DND-41 (cell line): ENCODE results near the gene PTPRN2.

ENCODE experiments used
- ATAC-seq: fragments of 200-7000 bp; cut with Tn5 transposase; 3 replicates; pipeline ENCODE4 v1.9.1; 2021; ENCODE audit warnings: low read depth; ENCODE audit not compliant: insufficient read depth
- DNase-seq: peaks from one replicate; pipeline ENCODE4 v3.0.0-alpha.2; 2020
- H2AFZ ChIP-seq: 2 replicates; pipeline ENCODE4 v1.6.0; 2012; ENCODE audit warnings: low read depth, low read length
- H3K27ac ChIP-seq: 2 replicates; pipeline ENCODE4 v1.5.1; 2012; ENCODE audit warnings: low read length, inconsistent platforms
- H3K27me3 ChIP-seq: fragments of 200-600 bp; sonication (generic); 2 replicates; pipeline ENCODE4 v1.6.0; 2012; ENCODE audit warnings: low read length, mild to moderate bottlenecking, inconsistent platforms; ENCODE audit not compliant: insufficient read depth, poor library complexity
- H3K36me3 ChIP-seq: 2 replicates; pipeline ENCODE4 v1.5.1; 2012; ENCODE audit warnings: low read length, inconsistent platforms; ENCODE audit not compliant: insufficient read depth
- H3K4me1 ChIP-seq: 2 replicates; pipeline ENCODE4 v1.5.1; 2012; ENCODE audit warnings: mild to moderate bottlenecking, low read length; ENCODE audit not compliant: insufficient read depth
- H3K4me2 ChIP-seq: 2 replicates; pipeline ENCODE4 v1.6.0; 2012; ENCODE audit warnings: mild to moderate bottlenecking, moderate library complexity, low read length, inconsistent platforms; ENCODE audit not compliant: insufficient read depth
- H3K4me3 ChIP-seq, 2 experiments: fragments of 200-600 bp in 1 of 2; shearing (Covaris generic) in 1 of 2; 2 replicates each; pipeline ENCODE4 v1.5.1; 2012 to 2016; ENCODE audit warnings: inconsistent platforms in 2 of 2, low read length in 2 of 2, mild to moderate bottlenecking in 2 of 2, low read depth in 1 of 2, moderate library complexity in 1 of 2
- H3K79me2 ChIP-seq: 2 replicates; pipeline ENCODE4 v1.6.0; 2012; ENCODE audit warnings: low read length, inconsistent platforms; ENCODE audit not compliant: insufficient read depth
- H3K9ac ChIP-seq: 2 replicates; pipeline ENCODE4 v1.6.0; 2012; ENCODE audit warnings: low read depth, mild to moderate bottlenecking, inconsistent platforms, low read length, moderate library complexity
- H3K9me3 ChIP-seq: 2 replicates; pipeline ENCODE4 v1.5.1; 2012; ENCODE audit warnings: low read length, moderate library complexity, mild to moderate bottlenecking, inconsistent platforms; ENCODE audit not compliant: insufficient read depth, severe bottlenecking
- H4K20me1 ChIP-seq: 2 replicates; pipeline ENCODE4 v1.6.0; 2012; ENCODE audit warnings: low read length; ENCODE audit not compliant: insufficient read depth
- EZH2 ChIP-seq: IDR thresholded peaks from 3 replicates; pipeline ENCODE4 v1.6.1; 2012; ENCODE audit warnings: borderline replicate concordance, low read depth, mild to moderate bottlenecking, moderate library complexity, low read length, inconsistent platforms; ENCODE audit not compliant: severe bottlenecking
- TF ChIP-seq, protein P1 (sequence below): IDR thresholded peaks from 2 replicates; pipeline ENCODE4 v1.5.1; 2012; ENCODE audit warnings: borderline replicate concordance, low read length, moderate library complexity, mild to moderate bottlenecking; ENCODE audit not compliant: poor library complexity, severe bottlenecking; ENCODE audit errors: extremely low read depth

PTPRN2 gene

DNA sequence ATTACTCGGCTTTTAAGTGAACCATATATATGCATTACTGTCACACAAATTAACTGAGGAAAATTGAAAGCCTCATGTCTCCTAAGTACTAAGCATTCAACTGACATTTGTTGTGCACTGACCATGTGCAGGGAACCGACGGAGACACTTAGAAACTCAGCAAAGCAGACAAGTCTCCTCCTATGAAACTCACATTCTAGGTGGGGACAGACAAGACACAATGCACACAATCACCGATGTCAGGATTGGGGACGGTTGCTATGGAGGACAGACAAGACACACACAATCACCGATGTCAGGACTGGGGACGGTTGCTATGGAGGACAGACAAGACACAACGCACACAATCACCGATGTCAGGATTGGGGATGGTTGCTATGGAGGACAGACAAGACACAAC lies 134.0 kb downstream of the PTPRN2 start:
- no peak overlapping the region for H3K4me3 ChIP-seq
- H3K9me3 ChIP-seq = no peaks in the 10 kb centered on the region
- no peak overlapping the region for H3K4me2 ChIP-seq
- H4K20me1 ChIP-seq = no peaks in the 10 kb centered on the region
- no peak overlapping the region for H3K9ac ChIP-seq
- no peaks in the 10 kb centered on the region for H3K79me2 ChIP-seq
- H3K36me3 ChIP-seq = no peaks in the 10 kb centered on the region
- ATAC-seq (no peak), DNase-seq (no peak)
- no peaks in the 10 kb centered on the region for H3K27me3 ChIP-seq
- no peak for TF ChIP-seq EZH2
- TF ChIP-seq, protein P1, sequence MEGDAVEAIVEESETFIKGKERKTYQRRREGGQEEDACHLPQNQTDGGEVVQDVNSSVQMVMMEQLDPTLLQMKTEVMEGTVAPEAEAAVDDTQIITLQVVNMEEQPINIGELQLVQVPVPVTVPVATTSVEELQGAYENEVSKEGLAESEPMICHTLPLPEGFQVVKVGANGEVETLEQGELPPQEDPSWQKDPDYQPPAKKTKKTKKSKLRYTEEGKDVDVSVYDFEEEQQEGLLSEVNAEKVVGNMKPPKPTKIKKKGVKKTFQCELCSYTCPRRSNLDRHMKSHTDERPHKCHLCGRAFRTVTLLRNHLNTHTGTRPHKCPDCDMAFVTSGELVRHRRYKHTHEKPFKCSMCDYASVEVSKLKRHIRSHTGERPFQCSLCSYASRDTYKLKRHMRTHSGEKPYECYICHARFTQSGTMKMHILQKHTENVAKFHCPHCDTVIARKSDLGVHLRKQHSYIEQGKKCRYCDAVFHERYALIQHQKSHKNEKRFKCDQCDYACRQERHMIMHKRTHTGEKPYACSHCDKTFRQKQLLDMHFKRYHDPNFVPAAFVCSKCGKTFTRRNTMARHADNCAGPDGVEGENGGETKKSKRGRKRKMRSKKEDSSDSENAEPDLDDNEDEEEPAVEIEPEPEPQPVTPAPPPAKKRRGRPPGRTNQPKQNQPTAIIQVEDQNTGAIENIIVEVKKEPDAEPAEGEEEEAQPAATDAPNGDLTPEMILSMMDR = no peak
- no peak overlapping the region for H3K27ac ChIP-seq
- H3K4me1 ChIP-seq = no peaks in the 10 kb centered on the region
- H2AFZ ChIP-seq = no peak overlapping the region

DNA sequence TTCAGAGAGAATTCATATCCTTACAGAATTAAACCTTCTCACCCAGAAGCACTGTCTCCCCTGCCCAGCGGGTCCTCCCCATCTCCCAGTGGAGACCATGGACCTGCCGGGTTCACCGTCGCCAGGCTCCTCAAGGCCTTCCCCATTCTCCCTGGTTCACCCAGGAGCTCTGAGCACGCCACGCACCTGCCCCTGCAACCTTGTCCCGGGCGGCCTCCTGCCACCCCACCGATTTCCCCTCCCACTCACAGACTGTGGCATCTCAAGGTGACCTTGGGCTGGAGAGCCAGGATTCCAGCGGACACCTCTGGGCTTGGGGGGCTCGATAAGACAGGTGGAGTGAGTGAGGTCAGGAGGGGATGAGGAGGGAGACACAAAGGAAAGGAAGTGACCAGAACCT lies 135.3 kb downstream of the PTPRN2 start:
- H3K27me3 ChIP-seq = no peaks in the 10 kb centered on the region
- ATAC-seq = no peak

DNA sequence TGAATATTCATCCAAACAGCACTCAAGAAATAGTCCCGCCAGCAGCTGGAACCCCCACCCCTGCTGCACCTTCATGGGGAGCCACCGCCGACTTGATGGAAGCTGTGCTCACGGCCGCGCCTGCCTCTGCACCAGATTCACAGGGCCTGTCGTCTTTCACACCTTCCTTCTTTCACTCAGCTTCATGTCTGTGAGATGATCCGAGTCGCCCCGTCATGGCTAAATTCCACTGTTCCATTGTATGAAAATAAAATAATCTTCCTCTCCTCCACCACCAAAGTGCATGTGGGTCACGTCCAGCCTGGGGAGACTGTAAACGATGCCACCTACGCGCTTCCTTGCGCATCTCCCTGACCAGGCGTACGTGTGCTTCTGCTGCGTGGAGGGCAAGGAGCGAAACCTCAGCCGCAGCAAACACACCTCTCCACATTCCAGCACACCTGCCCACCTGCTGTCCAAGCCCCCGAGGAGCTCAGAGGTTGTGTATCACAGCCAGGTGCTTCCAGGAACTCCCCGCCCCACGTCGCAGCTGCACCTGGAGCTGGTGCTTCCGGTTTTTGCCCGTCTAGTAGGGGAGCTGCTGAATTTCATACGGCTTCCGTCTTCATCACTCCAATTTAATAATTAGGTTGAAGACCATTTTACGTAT lies 137.0 kb downstream of the PTPRN2 start:
- Histone ChIP-seq H3K79me2 (no peaks in the 10 kb centered on the region), H2AFZ (no peak overlapping the region), H3K36me3 (no peaks in the 10 kb centered on the region), H3K4me1 (no peaks in the 10 kb centered on the region), H4K20me1 (peaks cover under 1% of the 10 kb centered on the region; the same call in 1 of the 2 replicates), H3K4me3 (no peak overlapping the region), H3K4me2 (no peak overlapping the region), H3K9ac (no peak overlapping the region), H3K9me3 (no peaks in the 10 kb centered on the region), H3K27ac (no peak overlapping the region), H3K27me3 (no peaks in the 10 kb centered on the region)
- DNase-seq (no peak), ATAC-seq (no peak)
- TF ChIP-seq, protein P1 = no peak
- no peak for TF ChIP-seq EZH2

More for the DNA sequence above, 135.3 kb downstream of the PTPRN2 start:
- Histone ChIP-seq H3K36me3 (no peaks in the 10 kb centered on the region), H3K4me1 (no peaks in the 10 kb centered on the region), H3K9me3 (no peaks in the 10 kb centered on the region), H3K4me3 (no peak overlapping the region), H3K4me2 (no peak overlapping the region), H4K20me1 (no peaks in the 10 kb centered on the region), H3K27ac (no peak overlapping the region), H3K79me2 (no peaks in the 10 kb centered on the region), H2AFZ (no peak overlapping the region), H3K9ac (no peak overlapping the region)
- TF ChIP-seq, protein P1 = no peak
- TF ChIP-seq EZH2 = no peak
- DNase-seq = no peak
